T1000 (cell line): ENCODE data around the gene FBXO31.

Source experiments
- DNase-seq: peaks from one replicate; lab custom pipeline; 2025; ENCODE audit warnings: mixed read lengths; lab: John Stamatoyannopoulos, UW

The FBXO31 gene, protein sequence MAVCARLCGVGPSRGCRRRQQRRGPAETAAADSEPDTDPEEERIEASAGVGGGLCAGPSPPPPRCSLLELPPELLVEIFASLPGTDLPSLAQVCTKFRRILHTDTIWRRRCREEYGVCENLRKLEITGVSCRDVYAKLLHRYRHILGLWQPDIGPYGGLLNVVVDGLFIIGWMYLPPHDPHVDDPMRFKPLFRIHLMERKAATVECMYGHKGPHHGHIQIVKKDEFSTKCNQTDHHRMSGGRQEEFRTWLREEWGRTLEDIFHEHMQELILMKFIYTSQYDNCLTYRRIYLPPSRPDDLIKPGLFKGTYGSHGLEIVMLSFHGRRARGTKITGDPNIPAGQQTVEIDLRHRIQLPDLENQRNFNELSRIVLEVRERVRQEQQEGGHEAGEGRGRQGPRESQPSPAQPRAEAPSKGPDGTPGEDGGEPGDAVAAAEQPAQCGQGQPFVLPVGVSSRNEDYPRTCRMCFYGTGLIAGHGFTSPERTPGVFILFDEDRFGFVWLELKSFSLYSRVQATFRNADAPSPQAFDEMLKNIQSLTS

DNA sequence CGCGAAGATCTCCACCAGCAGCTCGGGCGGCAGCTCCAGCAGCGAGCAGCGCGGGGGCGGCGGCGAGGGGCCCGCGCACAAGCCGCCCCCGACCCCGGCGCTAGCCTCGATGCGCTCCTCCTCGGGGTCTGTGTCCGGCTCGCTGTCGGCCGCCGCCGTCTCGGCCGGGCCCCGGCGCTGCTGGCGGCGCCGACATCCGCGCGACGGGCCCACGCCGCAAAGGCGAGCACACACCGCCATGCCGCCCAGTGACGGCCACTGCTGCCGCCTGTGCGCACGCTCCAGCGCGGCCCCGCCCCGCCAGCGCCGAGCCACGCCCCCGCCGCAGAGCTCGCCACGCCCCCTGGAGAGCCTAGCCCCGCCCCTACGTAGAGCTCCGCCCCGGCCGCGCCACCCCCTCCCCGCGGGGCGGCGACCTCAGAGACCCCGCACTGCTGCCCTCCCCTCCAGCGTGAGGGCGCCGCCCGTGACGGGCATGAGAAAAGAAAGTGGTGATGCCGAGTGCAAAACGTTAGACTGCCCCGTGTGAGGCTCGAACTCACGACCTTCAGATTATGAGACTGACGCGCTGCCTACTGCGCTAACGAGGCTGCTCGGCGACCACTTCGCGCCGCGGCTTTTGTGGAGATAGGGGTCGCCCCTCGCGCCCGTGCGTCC is at the start of gene FBXO31:
Gene FBXO31 (minus strand): TSS at position 272 of the 657 bp plus-strand sequence. CDS start 32 bp downstream, at position 240.
- DNase-seq = peak; percentile 77

- no peak for DNase-seq
Observed at GRCh38 chr16:87432330-87432915, 48.8 kb upstream of the FBXO31 start.

DNA sequence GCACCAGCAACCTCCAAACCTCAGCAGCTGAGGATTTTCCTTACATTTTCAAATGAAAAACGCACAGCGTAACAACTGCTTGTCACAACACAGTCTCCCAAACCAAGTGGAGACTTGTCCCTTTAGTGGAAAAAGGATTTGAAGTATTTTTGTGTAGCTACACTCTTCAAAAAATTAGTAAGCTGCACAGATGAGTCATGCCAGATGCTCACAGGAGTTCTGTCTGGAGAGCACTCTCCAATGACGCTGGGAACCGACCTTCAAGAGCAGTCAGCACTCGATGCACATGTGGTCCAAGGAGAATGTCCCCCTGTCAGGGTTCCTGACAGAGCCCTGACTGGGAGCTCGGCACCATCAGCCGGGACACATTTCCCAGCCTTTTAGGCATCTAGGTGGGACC is 48.4 kb upstream of the FBXO31 start:
- no peak for DNase-seq

GRCh38 chr16:87426423-87427215 is 43.0 kb upstream of the FBXO31 start:
- no peak for DNase-seq

- DNase-seq = no peak
Observed at GRCh38 chr16:87425941-87426340, 42.4 kb upstream of the FBXO31 start.

DNA sequence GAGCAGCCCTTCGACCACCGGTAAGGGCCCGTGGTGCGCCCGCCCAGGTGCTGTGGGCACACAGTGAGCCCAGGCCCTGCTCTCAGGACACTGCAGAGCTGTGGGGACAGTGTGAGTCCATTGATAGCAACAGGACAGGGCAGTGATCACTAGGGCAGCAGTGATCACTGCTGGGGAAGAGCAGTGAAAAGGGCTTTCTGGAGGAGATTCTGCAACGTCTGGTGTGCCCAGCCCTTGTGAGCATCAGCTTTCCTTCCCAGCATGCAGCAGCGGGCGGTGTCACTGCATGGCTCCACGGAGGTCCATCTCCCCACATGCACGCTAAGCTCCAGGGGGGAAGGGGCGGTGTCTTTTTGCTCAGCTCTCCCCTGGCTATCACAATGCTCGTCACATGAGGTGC is 40.7 kb upstream of the FBXO31 start:
- no peak for DNase-seq

DNA sequence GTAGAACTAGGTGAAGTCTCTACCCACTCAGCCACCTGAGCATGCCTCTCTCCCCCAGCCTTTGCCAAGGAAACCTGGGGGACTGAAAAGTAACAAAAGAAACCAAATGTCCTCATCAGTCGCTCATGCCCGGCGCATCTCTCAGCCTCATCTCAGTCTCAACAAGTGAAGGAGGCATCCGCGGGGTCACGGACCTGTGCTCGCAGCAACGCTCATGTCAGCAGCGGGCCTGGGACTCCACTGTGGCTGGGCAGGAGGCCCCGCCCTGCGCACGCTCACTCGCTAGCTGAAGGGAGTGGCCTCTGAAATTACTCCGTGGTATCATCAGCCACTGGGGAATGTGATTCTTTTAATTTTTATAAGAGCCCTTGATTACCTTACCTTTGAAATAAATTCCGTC is 39.9 kb upstream of the FBXO31 start:
- DNase-seq = no peak

- DNase-seq = no peak
Observed at GRCh38 chr16:87422106-87422505, 38.5 kb upstream of the FBXO31 start.

DNA sequence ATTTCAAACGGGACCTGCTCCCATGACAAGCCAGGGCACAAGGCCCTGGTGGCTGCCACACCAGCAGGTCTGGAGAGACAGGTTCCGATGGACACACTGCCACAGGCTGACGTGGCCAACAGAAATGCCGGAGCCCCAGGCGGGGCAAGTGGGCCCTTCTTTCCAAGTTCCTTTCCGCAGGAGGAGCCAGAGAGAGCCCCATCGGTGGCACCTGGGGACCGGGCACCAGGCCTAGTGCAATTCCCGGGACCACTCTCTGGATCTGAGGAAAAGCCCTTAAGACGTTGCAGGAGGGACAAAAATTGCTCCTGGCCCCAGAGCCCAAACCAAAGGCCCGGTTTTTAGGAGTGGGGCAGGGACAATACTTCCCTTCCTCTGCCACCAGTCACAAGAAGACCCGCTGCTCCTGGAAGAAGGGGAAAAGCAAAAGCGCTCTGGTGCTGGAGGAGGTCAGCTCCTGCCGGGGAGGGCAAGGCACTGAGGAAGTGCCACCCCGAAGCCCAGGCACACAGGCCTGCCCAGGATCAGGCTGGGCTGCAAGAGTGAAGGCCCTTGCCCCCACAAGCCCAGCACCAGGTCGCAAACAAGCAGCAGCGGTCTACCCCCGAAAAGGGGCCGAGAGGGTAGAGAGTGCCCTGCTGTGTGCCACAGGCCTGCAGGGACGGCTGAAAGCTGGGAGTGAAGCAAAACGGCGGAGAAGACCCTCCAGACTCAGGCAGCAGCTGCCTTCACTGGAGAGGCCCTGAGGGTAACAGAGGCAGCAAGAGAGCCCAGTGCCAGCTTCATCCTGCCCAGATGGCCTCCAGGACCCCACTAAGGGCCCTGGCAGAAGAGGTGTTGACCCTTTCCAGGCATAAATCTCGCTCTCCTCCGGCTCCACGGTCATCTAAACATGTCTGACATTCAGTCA is 37.7 kb upstream of the FBXO31 start:
- no peak for DNase-seq

- no peak for DNase-seq
Observed at GRCh38 chr16:87420026-87421002, 36.7 kb upstream of the FBXO31 start.

- no peak for DNase-seq
Observed at GRCh38 chr16:87418644-87419043, 35.1 kb upstream of the FBXO31 start.

DNA sequence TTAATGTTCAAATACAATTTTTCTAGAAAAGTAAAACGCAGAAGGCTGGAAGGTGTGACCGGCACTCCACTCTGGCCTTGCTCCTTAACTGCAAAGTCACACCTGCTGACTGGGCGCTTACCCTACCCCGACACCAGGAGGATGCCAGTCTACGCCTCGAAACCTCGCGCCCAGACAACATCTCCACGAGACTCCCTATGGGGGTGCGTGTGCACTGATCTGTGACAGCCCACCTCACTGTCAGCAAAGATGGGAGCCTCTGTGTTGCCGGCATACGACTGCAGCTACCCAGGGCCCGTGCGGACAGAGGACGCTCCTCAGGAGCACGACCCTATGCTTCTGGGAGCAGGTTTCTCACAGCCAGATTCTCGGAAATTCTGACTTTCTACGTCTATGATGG is 34.6 kb upstream of the FBXO31 start:
- no peak for DNase-seq

- DNase-seq = no peak
Observed at GRCh38 chr16:87417528-87417910, 33.9 kb upstream of the FBXO31 start.

GRCh38 chr16:87416826-87417527 is 33.4 kb upstream of the FBXO31 start:
- DNase-seq = no peak

- no peak for DNase-seq
Observed at GRCh38 chr16:87415441-87415840, 31.9 kb upstream of the FBXO31 start.

- no peak for DNase-seq
Observed at GRCh38 chr16:87414251-87414680, 30.7 kb upstream of the FBXO31 start.

DNA sequence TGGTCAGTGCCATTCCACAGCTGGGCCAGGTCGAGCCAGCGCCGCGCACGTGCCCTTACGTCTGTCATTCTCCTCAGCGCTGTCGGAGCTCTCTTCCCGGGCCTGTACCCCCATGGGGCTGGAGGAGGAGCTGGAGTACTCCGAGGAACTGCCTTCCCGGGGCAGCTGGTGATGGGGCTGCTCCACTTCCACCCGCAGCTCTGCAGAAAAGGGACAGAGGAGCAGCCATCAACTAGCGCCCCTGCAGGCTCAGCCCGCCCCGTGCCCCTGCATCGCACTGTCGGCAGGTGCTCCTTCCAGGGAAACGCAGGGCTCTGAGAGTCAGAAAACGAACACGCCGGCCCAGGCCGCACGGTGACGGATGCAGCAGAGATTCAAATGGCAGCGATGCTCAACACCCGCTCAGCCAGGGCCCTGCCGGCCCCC is 29.4 kb upstream of the FBXO31 start:
- no peak for DNase-seq

DNA sequence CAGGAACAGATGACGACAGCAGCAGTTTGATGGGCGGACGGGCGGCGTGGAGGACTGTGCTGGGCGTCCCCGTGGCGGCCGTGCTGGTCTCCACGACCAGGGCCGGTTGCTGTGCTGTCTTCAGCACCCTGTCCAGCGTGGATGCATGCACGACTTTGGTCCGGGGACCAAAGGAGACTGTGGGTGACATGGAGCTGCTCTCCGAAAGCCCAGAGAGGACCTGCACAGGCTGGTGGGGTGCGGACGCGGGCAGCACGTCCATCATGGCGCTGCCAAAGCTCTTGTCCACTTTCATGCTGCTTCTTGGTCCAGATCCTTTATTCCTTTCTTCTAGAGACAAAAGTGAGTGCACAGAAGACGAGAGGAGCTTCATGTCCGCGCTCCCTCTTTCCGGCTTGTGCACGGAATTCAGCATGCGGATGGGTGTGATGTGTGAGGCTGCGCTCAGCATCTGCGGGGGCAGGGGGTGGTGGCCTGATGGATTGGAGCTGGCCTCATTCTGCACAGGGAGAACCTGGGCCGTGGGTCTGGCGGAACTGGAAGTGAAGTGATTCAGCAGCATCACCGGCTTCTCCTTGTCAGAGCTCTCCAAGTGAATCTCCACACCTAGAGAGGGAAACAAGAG is 28.9 kb upstream of the FBXO31 start:
- no peak for DNase-seq
